Pons (tissue), 1 donor: ENCODE measurements around the gene ZBTB46.

Source experiments
- DNase-seq: peaks from one replicate; pipeline ENCODE4 v3.0.0-alpha.2; 2016; ENCODE audit warnings: low spot score

ZBTB46 gene

DNA sequence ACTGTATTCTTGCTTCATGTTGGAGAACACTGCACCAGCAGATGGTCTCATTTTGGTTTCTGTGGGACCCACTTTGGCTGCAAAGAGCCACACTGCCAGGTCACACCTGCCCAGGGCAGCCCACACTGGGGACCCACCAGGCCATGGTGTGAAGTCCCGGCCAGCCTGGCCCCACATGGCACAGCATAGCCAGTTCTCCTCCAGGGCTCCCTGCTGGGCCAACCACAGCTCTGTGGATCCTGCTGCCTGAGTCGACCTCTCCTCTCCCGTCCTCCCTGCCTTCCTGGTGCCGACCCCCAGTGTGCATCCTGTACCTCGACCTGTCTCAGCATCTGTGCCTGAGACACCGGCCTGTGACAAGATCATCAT, 126.3 kb downstream of the ZBTB46 start:
- DNase-seq, result no peak

- no peak for DNase-seq
Measured at GRCh38 chr20:63703976-63704748, 126.9 kb downstream of the ZBTB46 start.

DNA sequence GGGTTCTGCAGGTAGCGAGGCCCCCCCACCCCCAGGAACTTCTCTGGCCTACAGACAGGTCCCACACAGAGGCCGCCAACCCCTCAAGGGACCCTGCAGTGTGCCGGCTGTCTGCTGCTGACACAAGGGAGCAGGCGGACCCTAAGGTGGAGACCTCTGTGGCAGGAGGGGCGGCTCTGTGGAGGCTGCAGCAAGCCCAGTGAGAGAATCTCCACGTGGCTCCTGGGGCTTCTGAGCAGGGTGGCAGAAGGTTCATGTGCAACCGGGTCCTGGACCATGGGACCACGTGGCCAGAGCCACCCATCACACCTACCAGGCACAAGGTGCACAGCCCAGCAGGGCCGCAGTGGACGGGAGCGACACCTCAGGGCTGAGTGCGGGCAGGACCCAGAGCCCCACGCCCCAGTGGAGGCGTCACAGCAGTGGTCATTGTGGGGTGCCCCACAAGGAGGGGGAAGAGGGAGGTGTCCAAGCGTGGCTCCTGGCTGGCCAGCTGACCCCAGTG, 127.5 kb downstream of the ZBTB46 start:
- DNase-seq, result no peak

DNA sequence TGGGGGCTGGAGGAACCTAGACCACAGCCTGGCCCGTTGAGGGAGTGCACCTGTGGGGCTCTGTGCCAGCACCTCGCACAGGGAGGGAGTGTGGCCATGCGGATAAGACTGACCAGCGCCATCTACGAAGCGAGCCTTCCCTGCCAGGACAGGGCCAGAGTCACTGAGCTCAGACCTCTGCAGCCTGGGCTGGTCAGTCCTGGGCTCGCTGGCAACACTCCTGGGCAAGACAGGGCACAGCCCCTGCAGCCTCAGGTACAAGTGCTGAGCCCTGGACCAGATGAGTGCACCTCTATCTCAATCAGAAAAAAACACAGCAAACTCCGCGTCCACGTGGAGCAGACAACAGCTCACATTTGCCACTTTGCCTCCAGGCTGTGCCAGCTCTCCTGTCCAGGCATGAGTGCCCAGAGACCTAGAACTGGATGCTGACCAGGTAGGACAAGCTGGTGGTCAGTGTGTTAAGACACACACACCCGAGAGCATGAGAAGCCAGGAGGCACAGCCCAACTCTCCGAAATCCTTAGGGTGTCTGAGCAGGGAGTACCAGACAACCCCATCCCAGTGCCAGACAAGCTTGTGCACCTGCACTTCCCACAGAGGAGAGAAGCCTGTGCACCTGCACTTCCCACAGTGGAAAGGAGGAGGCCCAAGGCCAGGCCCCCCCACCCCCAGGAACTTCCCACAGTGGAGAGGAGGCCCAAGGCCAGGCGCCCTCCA, 128.2 kb downstream of the ZBTB46 start:
- no peak for DNase-seq

GRCh38 chr20:63702036-63702665, 128.9 kb downstream of the ZBTB46 start:
- DNase-seq, result no peak

- DNase-seq, result no peak
Measured at GRCh38 chr20:63701329-63702035, 129.6 kb downstream of the ZBTB46 start.

DNA sequence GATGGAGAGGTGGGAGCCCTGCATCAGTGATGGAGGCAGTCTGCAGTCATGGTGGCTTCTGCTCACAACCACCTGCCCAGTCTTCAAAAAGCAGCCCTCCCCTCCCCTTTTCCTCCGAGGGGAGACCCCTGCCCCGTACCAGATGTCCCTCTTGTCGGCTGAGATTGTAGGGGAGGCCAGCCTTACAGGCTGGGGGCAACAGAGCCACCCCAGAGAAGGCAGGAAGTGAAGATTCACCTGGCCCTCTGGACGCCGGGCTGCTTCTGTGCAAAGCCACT, 130.1 kb downstream of the ZBTB46 start:
- DNase-seq, result no peak

DNA sequence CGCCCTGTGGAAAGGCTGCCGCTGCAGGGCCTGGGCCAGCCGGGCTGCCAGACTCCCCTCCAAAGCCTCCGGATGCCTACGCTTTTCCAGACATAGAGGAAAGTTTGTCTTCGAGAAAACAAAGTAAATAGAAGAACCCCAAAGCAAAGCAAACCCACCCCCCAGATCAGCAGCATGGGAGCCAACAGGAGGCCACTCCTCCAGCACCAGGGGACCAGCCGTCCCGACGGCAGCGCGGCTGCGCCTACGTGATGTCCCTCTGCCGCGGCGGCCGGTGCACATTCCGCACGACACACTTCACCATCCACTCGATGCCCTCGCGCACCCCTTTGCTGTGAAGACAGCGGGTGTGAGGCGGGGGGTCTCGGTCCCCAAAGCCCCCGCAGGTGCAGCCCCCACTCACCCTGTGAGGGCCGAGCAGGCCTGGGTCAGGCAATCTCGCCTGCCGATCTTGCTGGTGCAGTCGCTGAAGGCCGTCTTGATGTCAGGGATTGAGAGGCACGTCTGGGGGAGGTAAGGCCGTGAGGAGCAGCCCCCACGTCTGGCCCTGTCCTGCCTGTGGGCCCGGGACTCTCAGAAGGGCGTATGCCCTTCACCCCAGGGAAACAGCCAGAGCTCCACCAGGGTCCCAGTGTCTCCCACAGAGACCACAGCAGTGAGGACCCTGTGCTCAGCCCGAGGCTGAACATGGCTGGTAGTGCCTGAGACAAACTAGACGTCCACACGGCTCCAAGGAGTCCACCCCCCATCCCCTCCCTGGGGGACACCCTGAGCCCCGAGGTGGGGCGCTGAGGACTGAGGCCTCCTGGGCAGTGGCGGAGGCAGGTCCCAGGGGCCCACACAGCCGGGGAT, 130.6 kb downstream of the ZBTB46 start:
- no peak for DNase-seq

GRCh38 chr20:63699466-63700198, 131.4 kb downstream of the ZBTB46 start:
- no peak for DNase-seq

DNA sequence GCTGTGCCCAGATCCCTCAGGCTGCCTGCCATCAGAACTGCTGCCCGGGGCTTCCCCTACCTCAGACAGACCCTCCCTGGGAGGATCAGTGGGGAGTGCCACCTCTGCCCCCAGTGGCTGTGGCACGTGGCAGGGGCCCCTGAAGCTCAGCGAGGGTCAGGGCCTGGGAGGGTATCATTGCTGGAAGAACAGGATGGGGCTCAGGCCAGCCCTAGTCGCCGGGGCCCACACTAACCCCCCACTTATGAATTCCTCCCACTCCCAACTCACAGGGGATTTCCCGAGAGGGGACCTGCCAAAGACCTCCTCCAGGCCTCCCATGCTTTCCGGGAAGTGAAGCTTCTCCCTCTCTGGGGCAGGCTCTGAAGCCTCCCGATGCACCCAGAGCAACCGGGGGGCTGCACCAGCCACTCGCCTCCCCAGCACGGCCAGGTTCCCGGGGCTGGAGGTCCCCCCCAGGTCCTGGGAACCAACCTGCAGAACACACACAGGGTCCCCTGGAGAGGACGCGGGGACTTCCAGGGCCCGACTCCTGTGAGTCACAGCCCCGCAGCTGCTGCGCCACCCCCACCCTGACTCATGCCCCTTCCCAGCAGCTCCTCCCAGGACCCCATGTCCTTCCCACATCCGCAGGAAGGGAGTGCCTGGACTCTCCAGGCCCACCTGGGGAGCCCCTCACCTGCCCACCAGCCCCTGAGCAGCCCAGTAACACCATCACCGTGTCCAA, 132.2 kb downstream of the ZBTB46 start:
- DNase-seq, result no peak

DNA sequence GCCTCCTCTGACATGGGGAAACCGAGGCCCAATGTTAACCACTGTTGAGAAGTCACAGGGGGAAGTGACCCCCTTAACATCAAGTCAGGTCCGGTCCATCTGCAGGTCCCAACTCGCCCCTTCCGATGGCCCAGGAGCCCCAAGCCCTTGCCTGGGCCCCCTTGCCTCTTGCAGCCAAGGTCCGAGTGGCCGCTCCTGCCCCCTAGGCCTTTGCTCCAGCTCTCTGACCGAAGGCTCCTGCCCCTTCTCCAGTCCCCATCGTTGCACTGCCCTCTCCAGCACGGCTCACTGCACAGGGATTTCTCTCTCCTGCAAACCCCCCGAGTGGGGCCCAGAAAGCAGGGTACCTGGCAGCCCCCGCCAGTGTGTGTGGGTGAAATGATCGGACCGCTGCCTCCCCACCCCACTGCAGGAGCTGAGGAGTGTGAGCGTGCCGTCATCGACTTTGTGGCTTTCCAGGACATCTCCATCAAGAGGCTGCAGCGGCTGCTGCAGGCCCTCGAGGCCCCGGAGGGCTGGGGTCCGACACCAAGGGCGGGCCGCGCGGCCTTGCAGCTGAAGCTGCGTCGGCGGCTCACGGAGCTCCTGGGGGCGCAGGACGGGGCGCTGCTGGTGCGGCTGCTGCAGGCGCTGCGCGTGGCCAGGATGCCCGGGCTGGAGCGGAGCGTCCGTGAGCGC, 133.1 kb downstream of the ZBTB46 start:
- no peak for DNase-seq

DNA sequence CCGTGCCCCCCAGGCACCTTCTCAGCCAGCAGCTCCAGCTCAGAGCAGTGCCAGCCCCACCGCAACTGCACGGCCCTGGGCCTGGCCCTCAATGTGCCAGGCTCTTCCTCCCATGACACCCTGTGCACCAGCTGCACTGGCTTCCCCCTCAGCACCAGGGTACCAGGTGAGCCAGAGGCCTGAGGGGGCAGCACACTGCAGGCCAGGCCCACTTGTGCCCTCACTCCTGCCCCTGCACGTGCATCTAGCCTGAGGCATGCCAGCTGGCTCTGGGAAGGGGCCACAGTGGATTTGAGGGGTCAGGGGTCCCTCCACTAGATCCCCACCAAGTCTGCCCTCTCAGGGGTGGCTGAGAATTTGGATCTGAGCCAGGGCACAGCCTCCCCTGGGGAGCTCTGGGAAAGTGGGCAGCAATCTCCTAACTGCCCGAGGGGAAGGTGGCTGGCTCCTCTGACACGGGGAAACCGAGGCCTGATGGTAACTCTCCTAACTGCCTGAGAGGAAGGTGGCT, 133.7 kb downstream of the ZBTB46 start:
- DNase-seq, result no peak

- no peak for DNase-seq
Measured at GRCh38 chr20:63696628-63697356, 134.3 kb downstream of the ZBTB46 start, which contains the start of gene TNFRSF6B. Gene TNFRSF6B (plus strand): TSS chr20:63696652. CDS start chr20:63696768, 116 bp downstream.

DNA sequence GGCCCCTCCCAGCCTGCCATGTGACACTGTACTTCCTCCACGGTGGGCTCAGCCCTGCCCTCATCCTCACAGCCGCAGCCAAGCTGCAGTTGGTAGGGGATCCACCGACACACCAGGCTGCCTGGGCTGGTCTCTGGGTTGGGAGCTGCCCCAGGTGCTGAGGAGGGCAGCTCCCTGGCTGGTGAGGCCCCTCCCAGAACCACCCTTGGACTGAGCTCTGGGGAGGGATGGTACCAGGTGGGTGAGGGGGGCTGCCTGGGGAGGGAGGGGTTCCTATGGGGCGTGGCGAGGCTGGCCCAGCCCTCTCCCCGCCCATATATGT, 134.8 kb downstream of the ZBTB46 start:
- no peak for DNase-seq

DNA sequence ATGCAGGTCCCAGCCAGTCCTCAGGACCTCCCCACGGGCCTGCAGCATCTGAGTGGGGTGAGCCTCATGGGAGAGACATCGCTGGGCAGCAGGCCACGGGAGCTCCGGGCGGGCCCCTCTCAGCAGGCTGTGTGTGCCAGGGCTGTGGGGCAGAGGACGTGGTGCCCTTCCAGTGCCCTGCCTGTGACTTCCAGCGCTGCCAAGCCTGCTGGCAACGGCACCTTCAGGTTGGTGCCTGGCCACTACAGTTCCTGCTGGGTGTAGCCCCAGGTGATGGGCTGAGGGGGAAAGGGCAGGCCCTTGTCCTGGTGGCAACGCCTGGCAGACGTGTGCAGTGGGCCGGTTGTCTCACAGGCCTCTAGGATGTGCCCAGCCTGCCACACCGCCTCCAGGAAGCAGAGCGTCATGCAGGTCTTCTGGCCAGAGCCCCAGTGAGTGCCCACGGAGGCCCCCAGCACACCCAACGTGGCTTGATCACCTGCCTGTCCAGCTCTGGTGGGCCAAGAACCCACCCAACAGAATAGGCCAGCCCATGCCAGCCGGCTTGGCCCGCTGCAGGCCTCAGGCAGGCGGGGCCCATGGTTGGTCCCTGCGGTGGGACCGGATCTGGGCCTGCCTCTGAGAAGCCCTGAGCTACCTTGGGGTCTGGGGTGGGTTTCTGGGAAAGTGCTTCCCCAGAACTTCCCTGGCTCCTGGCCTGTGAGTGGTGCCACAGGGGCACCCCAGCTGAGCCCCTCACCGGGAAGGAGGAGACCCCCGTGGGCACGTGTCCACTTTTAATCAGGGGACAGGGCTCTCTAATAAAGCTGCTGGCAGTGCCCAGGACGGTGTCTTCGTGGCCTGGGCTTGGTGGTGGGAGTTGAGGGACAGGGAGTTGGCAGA, 135.4 kb downstream of the ZBTB46 start:
- DNase-seq, result no peak

GRCh38 chr20:63694584-63695423, 136.3 kb downstream of the ZBTB46 start:
- no peak for DNase-seq
